GM20000 (cell line): ENCODE data around the gene TKT.

Source experiments
- DNase-seq: peaks from one replicate; pipeline ENCODE4 v3.0.0; 2012; ENCODE audit warnings: low spot score
- TF ChIP-seq, protein P1 (sequence below): IDR thresholded peaks from 2 replicates; pipeline ENCODE4 v1.5.1; 2012; ENCODE audit warnings: mild to moderate bottlenecking, control low read depth; ENCODE audit errors: extremely low read depth, missing control alignments

Gene TKT

GRCh38 chr3:53259427-53260259 is 3.8 kb upstream of the TKT start:
- DNase-seq = no peak
- TF ChIP-seq, protein P1, sequence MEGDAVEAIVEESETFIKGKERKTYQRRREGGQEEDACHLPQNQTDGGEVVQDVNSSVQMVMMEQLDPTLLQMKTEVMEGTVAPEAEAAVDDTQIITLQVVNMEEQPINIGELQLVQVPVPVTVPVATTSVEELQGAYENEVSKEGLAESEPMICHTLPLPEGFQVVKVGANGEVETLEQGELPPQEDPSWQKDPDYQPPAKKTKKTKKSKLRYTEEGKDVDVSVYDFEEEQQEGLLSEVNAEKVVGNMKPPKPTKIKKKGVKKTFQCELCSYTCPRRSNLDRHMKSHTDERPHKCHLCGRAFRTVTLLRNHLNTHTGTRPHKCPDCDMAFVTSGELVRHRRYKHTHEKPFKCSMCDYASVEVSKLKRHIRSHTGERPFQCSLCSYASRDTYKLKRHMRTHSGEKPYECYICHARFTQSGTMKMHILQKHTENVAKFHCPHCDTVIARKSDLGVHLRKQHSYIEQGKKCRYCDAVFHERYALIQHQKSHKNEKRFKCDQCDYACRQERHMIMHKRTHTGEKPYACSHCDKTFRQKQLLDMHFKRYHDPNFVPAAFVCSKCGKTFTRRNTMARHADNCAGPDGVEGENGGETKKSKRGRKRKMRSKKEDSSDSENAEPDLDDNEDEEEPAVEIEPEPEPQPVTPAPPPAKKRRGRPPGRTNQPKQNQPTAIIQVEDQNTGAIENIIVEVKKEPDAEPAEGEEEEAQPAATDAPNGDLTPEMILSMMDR = no peak

- no peak for DNase-seq
- TF ChIP-seq, protein P1 = no peak
Observed at GRCh38 chr3:53258600-53259426, 3.0 kb upstream of the TKT start.

DNA sequence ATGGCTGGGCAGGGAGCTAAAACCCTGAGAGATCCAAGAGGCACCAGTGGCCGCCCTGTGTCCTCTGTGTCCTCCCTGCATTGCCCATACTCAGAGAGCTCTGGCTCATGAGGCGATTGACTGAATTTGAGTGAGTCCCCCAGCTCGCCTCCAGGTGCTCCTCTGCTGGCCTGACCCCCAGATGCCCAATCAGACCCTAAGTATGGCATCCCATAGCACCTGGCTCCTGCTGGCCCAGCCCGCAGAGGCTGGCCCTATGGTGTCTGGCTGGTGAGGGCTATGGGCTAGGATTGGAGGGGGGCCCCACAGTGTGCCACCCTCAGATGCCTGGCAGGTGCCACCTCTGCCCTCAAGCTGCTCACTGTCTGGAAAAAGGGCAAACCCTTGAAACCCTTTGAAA is 1.6 kb upstream of the TKT start:
- TF ChIP-seq, protein P1 = no peak

GRCh38 chr3:53256704-53257055 is 858 bp upstream of the TKT start:
- TF ChIP-seq, protein P1 = no peak
- no peak for DNase-seq

More for the DNA sequence above, 1.6 kb upstream of the TKT start:
- DNase-seq = peak; percentile 2

DNA sequence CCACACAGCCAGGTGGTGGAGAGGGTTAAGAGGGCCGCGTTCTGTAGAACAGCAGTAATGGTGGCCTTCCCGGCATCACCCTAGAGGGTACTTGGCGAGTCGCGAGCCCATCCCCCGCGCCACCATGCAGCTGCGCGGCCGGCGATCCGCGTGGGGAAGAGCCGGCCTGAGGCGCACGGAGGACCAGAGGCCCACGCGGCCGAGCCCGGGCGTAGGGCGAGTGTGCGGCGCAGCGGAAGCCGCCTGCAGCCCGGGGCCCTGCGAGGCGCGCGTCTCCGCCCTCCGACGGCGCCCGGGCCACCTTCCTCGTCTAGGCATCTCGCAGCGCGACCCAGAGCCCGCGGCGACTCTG is 423 bp downstream of the TKT start:
- peak; percentile 72 for DNase-seq

GRCh38 chr3:53254509-53255422 is 1.1 kb downstream of the TKT start:
- DNase-seq = peak; percentile 85
- TF ChIP-seq, protein P1 = no peak

More for the DNA sequence above, 423 bp downstream of the TKT start:
- TF ChIP-seq, protein P1 = no peak
